HG03575 (cell line): ENCODE measurements around the gene DUSP1.

Experiments
- ATAC-seq: cut with Tn5 transposase; IDR thresholded peaks from one replicate; pipeline ENCODE4 v1.9.1; 2021; ENCODE audit not compliant: unreplicated experiment, insufficient number of reproducible peaks, low FRiP score; ENCODE audit errors: extremely low read depth

DUSP1 gene

GRCh38 chr5:172749881-172750633, 20.9 kb downstream of the DUSP1 start:
- no peak for ATAC-seq

- no peak for ATAC-seq
These were observed 21.9 kb downstream of the DUSP1 start for GRCh38 chr5:172749076-172749475.

- no peak for ATAC-seq
These were observed 22.6 kb downstream of the DUSP1 start for GRCh38 chr5:172748341-172748843.

- no peak for ATAC-seq
These were observed 23.5 kb downstream of the DUSP1 start for GRCh38 chr5:172747471-172747870.

- no peak for ATAC-seq
These were observed 24.3 kb downstream of the DUSP1 start for GRCh38 chr5:172746725-172747124.

- ATAC-seq = no peak
These were observed 25.2 kb downstream of the DUSP1 start for GRCh38 chr5:172745838-172746237.

GRCh38 chr5:172745406-172745805, 25.6 kb downstream of the DUSP1 start:
- no peak for ATAC-seq

GRCh38 chr5:172744123-172745104, 26.6 kb downstream of the DUSP1 start:
- no peak for ATAC-seq

GRCh38 chr5:172743112-172743959, 27.7 kb downstream of the DUSP1 start:
- no peak for ATAC-seq

GRCh38 chr5:172741206-172741582, 29.8 kb downstream of the DUSP1 start:
- no peak for ATAC-seq

GRCh38 chr5:172740428-172741205, 30.4 kb downstream of the DUSP1 start:
- no peak for ATAC-seq

- no peak for ATAC-seq
These were observed 31.6 kb downstream of the DUSP1 start for GRCh38 chr5:172739375-172739774.

- ATAC-seq = no peak
These were observed 34.4 kb downstream of the DUSP1 start for GRCh38 chr5:172736508-172737135.

GRCh38 chr5:172735141-172735831, 35.7 kb downstream of the DUSP1 start:
- no peak for ATAC-seq

GRCh38 chr5:172733974-172734346, 37.0 kb downstream of the DUSP1 start:
- ATAC-seq = no peak

GRCh38 chr5:172733131-172733973, 37.6 kb downstream of the DUSP1 start:
- ATAC-seq = no peak
